ENCODE measurements around the gene HSFX3.
"Not testable (repeated sequence)": the region's sequence is repeated elsewhere in the genome, so short reads cannot be mapped to it uniquely, and the experiment has no call there.

The HSFX3 gene

DNA sequence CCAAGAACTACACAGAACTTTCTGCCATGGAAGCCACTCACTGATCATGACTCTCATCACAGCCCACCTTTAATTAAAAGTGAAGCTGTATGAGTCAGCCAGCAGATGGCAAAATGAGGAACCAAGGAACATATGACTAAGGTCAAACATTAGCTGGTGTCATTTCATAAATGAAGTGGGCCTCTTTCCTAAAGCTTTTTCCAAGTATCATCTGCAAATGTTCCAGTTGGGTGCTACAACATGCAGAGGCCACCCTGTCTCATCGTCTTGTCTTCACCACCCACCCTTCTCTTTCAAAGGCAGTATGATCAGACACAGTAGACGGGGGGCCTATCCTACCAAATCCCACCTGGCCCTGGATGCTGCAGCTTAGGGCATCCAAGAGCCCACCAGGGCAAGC is 18.1 kb downstream of the HSFX3 start:
- Histone ChIP-seq H3K4me1 (ENCODE audit: low read depth, poor library complexity, severe bottlenecking) (peaks cover 6% of the 10 kb centered on the region), H4K20me1 (ENCODE audit: insufficient read depth) (no peaks in the 10 kb centered on the region), H3K4me2 (no peak overlapping the region), H3K36me3 (ENCODE audit: insufficient read depth) (no peaks in the 10 kb centered on the region), H3K27me3 (ENCODE audit: insufficient read depth, low read depth) (no peaks in the 10 kb centered on the region), H2AFZ (ENCODE audit: low read depth) (no peak overlapping the region), H3K4me3 (IDR thresholded peaks at IDR 0.05; ENCODE audit: insufficient read depth, low read depth, low read length) (no peak overlapping the region), H3K27ac (no peak overlapping the region), H3K79me2 (ENCODE audit: insufficient read depth, low read depth) (no peaks in the 10 kb centered on the region), H3K9ac (no peak overlapping the region)
- TF ChIP-seq, protein P1, sequence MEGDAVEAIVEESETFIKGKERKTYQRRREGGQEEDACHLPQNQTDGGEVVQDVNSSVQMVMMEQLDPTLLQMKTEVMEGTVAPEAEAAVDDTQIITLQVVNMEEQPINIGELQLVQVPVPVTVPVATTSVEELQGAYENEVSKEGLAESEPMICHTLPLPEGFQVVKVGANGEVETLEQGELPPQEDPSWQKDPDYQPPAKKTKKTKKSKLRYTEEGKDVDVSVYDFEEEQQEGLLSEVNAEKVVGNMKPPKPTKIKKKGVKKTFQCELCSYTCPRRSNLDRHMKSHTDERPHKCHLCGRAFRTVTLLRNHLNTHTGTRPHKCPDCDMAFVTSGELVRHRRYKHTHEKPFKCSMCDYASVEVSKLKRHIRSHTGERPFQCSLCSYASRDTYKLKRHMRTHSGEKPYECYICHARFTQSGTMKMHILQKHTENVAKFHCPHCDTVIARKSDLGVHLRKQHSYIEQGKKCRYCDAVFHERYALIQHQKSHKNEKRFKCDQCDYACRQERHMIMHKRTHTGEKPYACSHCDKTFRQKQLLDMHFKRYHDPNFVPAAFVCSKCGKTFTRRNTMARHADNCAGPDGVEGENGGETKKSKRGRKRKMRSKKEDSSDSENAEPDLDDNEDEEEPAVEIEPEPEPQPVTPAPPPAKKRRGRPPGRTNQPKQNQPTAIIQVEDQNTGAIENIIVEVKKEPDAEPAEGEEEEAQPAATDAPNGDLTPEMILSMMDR (conservative IDR thresholded peaks at IDR 0.05; ENCODE audit: low read depth, low read length) = no peak

DNA sequence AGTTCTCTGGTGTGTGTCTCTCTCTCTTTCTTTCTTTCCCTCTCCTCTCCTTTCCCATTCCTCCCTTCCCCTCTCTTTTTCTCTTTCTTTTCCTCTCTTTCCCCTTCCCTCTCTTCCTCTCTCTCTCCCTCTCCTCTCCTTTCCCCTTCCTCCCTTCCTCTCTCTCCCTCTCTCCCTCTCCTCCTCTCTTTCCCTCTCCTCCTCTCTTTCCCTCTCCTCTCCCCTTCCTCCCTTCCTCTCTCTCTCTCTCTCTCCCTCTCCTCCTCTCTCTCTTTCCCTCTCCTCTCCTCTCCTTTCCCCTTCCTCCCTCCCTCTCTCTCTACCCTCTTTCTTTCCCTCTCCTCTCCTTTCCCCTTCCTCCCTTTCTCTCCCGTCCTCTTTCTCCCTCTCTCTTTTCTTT is 21.3 kb downstream of the HSFX3 start:
- no peak overlapping the region for H3K27ac ChIP-seq
- H3K4me2 ChIP-seq = no peak overlapping the region
- H3K36me3 ChIP-seq (ENCODE audit: insufficient read depth) = no peaks in the 10 kb centered on the region
- H3K27me3 ChIP-seq (ENCODE audit: insufficient read depth, low read depth) = no peaks in the 10 kb centered on the region
- H3K4me3 ChIP-seq (IDR thresholded peaks at IDR 0.05; ENCODE audit: insufficient read depth, low read depth, low read length) = no peak overlapping the region
- H3K9ac ChIP-seq = no peak overlapping the region
- TF ChIP-seq, protein P1 (conservative IDR thresholded peaks at IDR 0.05; ENCODE audit: low read depth, low read length) = no peak
- peaks cover 25% of the 10 kb centered on the region for H3K4me1 ChIP-seq (ENCODE audit: low read depth, poor library complexity, severe bottlenecking)
- H2AFZ ChIP-seq (ENCODE audit: low read depth) = no peak overlapping the region
- no peaks in the 10 kb centered on the region for H4K20me1 ChIP-seq (ENCODE audit: insufficient read depth)
- H3K79me2 ChIP-seq (ENCODE audit: insufficient read depth, low read depth) = no peaks in the 10 kb centered on the region

DNA sequence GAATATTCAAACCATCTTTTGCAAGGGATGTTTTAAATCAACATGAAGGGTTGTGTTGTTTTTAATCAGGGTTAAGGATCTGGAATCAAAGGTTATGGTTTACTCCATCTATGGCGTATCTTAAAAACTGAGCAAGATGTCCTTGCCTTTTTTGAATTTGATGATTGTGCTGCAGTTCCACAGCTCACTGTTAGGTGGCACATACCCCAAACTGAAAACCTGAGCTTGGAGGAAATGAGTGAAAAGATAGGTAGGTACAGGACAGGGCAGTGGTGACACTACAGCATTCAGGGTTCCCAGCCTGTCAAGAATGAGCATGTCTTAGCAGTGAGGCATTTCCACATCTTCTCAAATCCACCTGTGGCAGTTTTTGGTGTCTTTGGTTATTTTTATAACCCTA is 22.0 kb downstream of the HSFX3 start:
- H3K4me2 ChIP-seq = no peak overlapping the region
- no peaks in the 10 kb centered on the region for H3K36me3 ChIP-seq (ENCODE audit: insufficient read depth)
- H2AFZ ChIP-seq (ENCODE audit: low read depth) = no peak overlapping the region
- no peaks in the 10 kb centered on the region for H3K79me2 ChIP-seq (ENCODE audit: insufficient read depth, low read depth)
- no peak overlapping the region for H3K9ac ChIP-seq
- H3K27ac ChIP-seq = no peak overlapping the region
- H3K4me3 ChIP-seq (IDR thresholded peaks at IDR 0.05; ENCODE audit: insufficient read depth, low read depth, low read length) = no peak overlapping the region
- TF ChIP-seq, protein P1 (conservative IDR thresholded peaks at IDR 0.05; ENCODE audit: low read depth, low read length) = peak; percentile 40; the same call in 1 of the 2 replicates
- H3K27me3 ChIP-seq (ENCODE audit: insufficient read depth, low read depth) = no peaks in the 10 kb centered on the region
- no peaks in the 10 kb centered on the region for H4K20me1 ChIP-seq (ENCODE audit: insufficient read depth)
- peaks cover 25% of the 10 kb centered on the region for H3K4me1 ChIP-seq (ENCODE audit: low read depth, poor library complexity, severe bottlenecking)

DNA sequence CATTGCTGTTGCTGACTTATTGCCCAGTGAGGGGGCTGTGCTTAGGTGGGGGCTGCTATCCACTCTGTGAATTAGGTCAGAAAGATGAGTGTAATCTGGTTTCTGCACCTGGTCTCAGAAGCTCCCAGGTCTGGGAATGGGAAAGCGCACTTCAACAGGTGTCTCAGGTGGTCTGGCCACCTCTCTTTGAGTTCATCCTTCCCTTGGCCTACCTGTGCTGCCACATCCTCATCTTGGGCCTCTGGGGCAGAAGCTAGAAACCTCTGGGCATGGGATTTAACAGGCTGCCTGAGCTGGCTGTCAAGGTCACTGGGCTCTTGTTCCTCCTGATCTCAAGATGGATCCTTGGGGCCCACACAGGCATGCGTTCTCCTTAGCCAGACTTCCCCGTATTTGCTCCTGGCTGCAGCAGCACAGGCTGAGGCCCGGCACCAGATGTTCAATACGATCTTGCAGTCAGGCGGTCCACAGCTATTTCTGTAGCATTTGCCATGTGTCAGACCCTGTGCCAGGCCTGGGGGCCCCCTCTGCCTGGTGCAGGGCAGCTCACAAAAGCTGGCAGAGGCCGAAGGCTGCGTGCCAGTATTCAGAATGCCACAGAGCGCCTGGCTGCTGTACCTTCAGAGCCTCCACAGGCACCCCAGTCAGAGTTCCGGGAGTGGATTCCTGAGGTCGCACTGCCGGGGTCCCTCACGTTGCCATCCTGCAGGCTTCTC is 23.2 kb downstream of the HSFX3 start:
- not testable (repeated sequence) for H2AFZ ChIP-seq (ENCODE audit: low read depth); H3K79me2 ChIP-seq (ENCODE audit: insufficient read depth, low read depth); H3K36me3 ChIP-seq (ENCODE audit: insufficient read depth); H3K27me3 ChIP-seq (ENCODE audit: insufficient read depth, low read depth); H4K20me1 ChIP-seq (ENCODE audit: insufficient read depth); H3K4me3 ChIP-seq (IDR thresholded peaks at IDR 0.05; ENCODE audit: insufficient read depth, low read depth, low read length); H3K4me2 ChIP-seq
- Histone ChIP-seq H3K27ac (peak overlapping the region; percentile 92), H3K4me1 (ENCODE audit: low read depth, poor library complexity, severe bottlenecking) (peaks cover 25% of the 10 kb centered on the region), H3K9ac (peak overlapping the region; percentile 62; the same call in 1 of the 2 replicates)

DNA sequence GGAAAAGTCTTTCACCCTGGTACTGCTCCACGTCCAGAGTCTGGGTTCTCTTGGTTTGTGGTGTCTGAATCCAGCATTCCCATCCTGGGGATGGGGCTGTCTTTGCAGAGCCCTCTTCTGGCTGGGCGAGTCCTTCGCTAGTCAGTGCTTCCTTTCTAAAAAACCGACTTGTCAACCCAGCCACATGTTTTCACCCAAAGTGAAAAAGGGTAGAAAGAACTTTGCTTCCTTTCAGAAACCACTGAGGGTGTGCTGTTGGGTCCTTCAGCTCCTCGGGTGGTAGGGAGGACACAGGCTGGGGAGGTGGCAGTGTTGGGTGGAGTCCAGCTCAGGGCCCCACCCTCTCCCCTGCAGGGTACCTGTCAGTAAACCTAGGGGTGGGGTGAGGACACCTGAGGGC is 23.8 kb downstream of the HSFX3 start:
- not testable (repeated sequence) for H3K79me2 ChIP-seq (ENCODE audit: insufficient read depth, low read depth); H3K36me3 ChIP-seq (ENCODE audit: insufficient read depth); H3K4me2 ChIP-seq; H3K27me3 ChIP-seq (ENCODE audit: insufficient read depth, low read depth); H4K20me1 ChIP-seq (ENCODE audit: insufficient read depth); H2AFZ ChIP-seq (ENCODE audit: low read depth); H3K4me3 ChIP-seq (IDR thresholded peaks at IDR 0.05; ENCODE audit: insufficient read depth, low read depth, low read length)
- Histone ChIP-seq H3K27ac (peak overlapping the region; percentile 92), H3K9ac (peak overlapping the region; percentile 62; the same call in 1 of the 2 replicates), H3K4me1 (ENCODE audit: low read depth, poor library complexity, severe bottlenecking) (peaks cover 25% of the 10 kb centered on the region)

DNA sequence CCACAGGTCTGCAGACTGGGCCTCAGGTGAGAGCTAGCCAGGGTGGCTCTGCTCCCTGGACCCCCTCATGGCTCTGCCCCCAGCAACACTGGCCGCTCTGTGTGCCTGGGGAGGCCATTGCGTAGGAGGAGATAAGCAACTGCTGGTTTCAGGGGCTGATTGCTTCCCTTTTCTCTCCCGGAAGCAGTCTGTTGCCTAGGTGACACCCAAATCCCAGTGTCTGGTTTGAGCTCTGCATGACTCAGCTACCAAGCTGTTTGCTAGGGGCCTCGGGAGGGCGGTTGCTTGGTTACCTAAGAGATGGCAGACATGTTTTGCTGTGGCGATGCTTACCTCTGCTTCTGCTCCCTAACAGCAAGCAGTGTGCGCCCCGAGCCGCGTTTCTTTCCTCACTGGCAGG is 24.3 kb downstream of the HSFX3 start:
- Histone ChIP-seq H3K4me2 (0 out of 2 replicates have a peak overlapping the region, but pooled peaks have one; percentile 51), H3K4me1 (ENCODE audit: low read depth, poor library complexity, severe bottlenecking) (peaks cover 25% of the 10 kb centered on the region), H3K27ac (peak overlapping the region; percentile 92), H3K9ac (peak overlapping the region; percentile 58; the same call in 1 of the 2 replicates)
- H3K79me2 ChIP-seq (ENCODE audit: insufficient read depth, low read depth); H3K4me3 ChIP-seq (IDR thresholded peaks at IDR 0.05; ENCODE audit: insufficient read depth, low read depth, low read length); H4K20me1 ChIP-seq (ENCODE audit: insufficient read depth); H2AFZ ChIP-seq (ENCODE audit: low read depth); H3K27me3 ChIP-seq (ENCODE audit: insufficient read depth, low read depth); H3K36me3 ChIP-seq (ENCODE audit: insufficient read depth): not testable (repeated sequence)
